Medulla oblongata (tissue), 1 donor: ENCODE measurements around the gene TMEM98.
"Not testable (repeated sequence)": the region's sequence is repeated elsewhere in the genome, so short reads cannot be mapped to it uniquely, and the experiment has no call there.

Source experiments
- DNase-seq: peaks from one replicate; pipeline ENCODE4 v3.0.0-alpha.2; 2015; ENCODE audit errors: extremely low spot score

TMEM98 gene

GRCh38 chr17:32980230-32980629 lies 52.3 kb downstream of the TMEM98 start:
- DNase-seq: no peak

DNA sequence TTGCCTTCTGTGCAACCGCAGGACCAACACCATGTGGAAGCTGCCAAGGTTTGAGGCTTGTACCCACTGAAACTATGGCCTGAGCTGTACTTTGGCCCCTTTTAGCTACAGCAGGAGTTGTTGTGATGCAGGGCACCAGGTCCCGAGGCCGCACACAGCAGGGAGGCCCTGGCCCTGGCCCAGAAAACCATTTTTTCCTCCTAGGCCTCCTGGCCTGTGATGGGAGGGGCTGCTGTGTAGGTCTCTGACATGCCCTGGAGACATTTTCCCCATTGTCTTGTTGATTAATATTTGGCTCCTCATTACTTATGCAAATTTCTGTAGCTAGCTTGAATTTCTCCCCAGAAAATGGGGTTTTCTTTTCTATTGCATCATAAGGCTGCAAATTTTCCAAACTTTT lies 53.7 kb downstream of the TMEM98 start:
- DNase-seq: not testable (repeated sequence)

GRCh38 chr17:32985050-32985756 lies 57.2 kb downstream of the TMEM98 start:
- no peak for DNase-seq

DNA sequence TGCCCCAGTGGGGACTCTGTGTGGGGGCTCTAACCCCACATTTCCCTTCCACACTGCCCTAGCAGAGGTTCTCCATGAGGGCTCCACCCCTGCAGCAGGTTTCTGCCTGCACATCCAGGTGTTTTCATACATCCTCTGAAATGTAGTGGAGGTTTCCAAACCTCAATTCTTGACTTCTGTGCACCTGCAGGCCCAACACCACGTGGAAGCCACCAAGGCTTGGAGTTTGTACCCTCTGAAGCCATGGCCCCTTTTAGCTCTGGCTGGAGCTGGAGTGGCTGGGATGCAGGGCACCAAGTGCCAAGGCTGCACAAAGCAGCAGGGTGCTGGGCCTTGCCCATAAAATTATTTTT lies 59.5 kb downstream of the TMEM98 start:
- not testable (repeated sequence) for DNase-seq

- not testable (repeated sequence) for DNase-seq
Observed at GRCh38 chr17:32987868-32988267, 59.9 kb downstream of the TMEM98 start.

DNA sequence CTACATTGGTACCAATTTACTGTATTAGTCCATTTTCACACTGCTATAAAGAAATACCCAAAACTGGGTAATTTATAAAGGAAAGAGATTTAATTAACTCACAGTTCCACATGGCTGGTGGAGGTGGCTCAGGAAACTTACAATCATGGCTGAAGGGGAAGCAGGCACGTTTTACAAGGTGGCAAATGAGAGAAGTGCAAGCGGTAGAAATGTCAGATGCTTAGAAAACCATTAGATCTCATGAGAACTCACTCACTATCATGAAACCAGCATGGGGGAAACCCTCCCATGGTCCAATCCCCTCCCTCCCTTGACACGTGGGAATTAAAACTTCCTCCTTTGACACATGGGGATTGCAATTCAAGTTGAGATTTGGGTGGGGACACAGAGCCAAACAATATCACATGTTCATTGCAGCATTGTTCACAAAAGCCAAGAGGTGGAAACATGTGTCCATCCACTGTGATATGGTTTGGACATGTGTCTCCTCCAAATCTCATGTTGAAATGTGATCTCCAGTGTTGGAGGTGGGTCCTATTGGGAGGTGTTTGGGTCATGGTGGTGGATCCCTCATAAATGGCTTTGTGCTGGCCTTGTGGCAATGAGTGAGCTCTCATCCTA lies 60.6 kb downstream of the TMEM98 start:
- no peak for DNase-seq

GRCh38 chr17:32992321-32993033 lies 64.5 kb downstream of the TMEM98 start:
- no peak for DNase-seq

GRCh38 chr17:32993977-32994376 lies 66.0 kb downstream of the TMEM98 start:
- no peak for DNase-seq
